Neural crest cell (in vitro differentiated cells): Measurements from ENCODE around the gene CPNE1. TPM values are rescaled to one million over a fixed set of nuclear protein-coding genes. Genes with fewer than 3 reads are reported as not detected.

Experiments
- DNase-seq: peaks from one replicate; pipeline ENCODE4 v3.0.0; 2021; ENCODE audit warnings: low read depth, mixed read lengths, low spot score
- H3K27ac Mint-ChIP-seq: one replicate; pipeline ENCODE4 v1.8.0; 2021; ENCODE audit warnings: mild to moderate bottlenecking, mixed read lengths; ENCODE audit not compliant: unreplicated experiment
- H3K27me3 Mint-ChIP-seq: 2 replicates; pipeline ENCODE4 v1.8.0; 2021; ENCODE audit warnings: low read depth, mild to moderate bottlenecking, mixed read lengths
- H3K36me3 Mint-ChIP-seq: 2 replicates; pipeline ENCODE4 v1.8.0; 2021; ENCODE audit warnings: low read depth, mild to moderate bottlenecking, mixed read lengths
- H3K4me1 Mint-ChIP-seq: 2 replicates; pipeline ENCODE4 v1.8.0; 2021; ENCODE audit warnings: mixed read lengths
- H3K4me3 Mint-ChIP-seq: one replicate; pipeline ENCODE4 v1.8.0; 2021; ENCODE audit warnings: mild to moderate bottlenecking, mixed read lengths
- H3K9me3 Mint-ChIP-seq: 2 replicates; pipeline ENCODE4 v1.8.0; 2021; ENCODE audit warnings: mixed read lengths
- CTCF ChIP-seq: fragments of 200-600 bp; sonication (generic); conservative IDR thresholded peaks from 2 replicates; pipeline ENCODE4 v1.5.0; 2021; ENCODE audit warnings: antibody characterized with exemption, mild to moderate bottlenecking
- total RNA-seq: library from RNA; stranded (reverse); gene quantifications from 2 replicates; pipeline ENCODE4 v1.2.1, GENCODE V29; 2021

The CPNE1 gene
- total RNA-seq, 1 donor from 2014 or later, result 236 TPM

- DNase-seq, result no peak
- H3K36me3 Mint-ChIP-seq, result no peaks in the 10 kb centered on the region
- H3K9me3 Mint-ChIP-seq, result no peaks in the 10 kb centered on the region
- H3K4me1 Mint-ChIP-seq, result no peaks in the 10 kb centered on the region
- no peak overlapping the region for H3K4me3 Mint-ChIP-seq
- no peak for TF ChIP-seq CTCF
- no peaks in the 10 kb centered on the region for H3K27me3 Mint-ChIP-seq
- no peak overlapping the region for H3K27ac Mint-ChIP-seq
These were observed 81.8 kb downstream of the CPNE1 start for GRCh38 chr20:35582741-35583404.

- no peak for TF ChIP-seq CTCF
- Mint-ChIP-seq H3K36me3 (no peaks in the 10 kb centered on the region), H3K9me3 (no peaks in the 10 kb centered on the region), H3K4me1 (no peaks in the 10 kb centered on the region), H3K27me3 (no peaks in the 10 kb centered on the region), H3K4me3 (no peak overlapping the region), H3K27ac (no peak overlapping the region)
- no peak for DNase-seq
These were observed 82.6 kb downstream of the CPNE1 start for GRCh38 chr20:35582131-35582530.

GRCh38 chr20:35579196-35579595, 85.5 kb downstream of the CPNE1 start:
- Mint-ChIP-seq H3K27me3 (no peaks in the 10 kb centered on the region), H3K27ac (no peak overlapping the region), H3K9me3 (no peaks in the 10 kb centered on the region), H3K4me3 (no peak overlapping the region), H3K4me1 (no peaks in the 10 kb centered on the region), H3K36me3 (no peaks in the 10 kb centered on the region)
- DNase-seq, result no peak
- TF ChIP-seq CTCF, result no peak

GRCh38 chr20:35578469-35578868, 86.2 kb downstream of the CPNE1 start:
- DNase-seq, result no peak
- H3K4me1 Mint-ChIP-seq, result no peaks in the 10 kb centered on the region
- no peaks in the 10 kb centered on the region for H3K9me3 Mint-ChIP-seq
- no peak overlapping the region for H3K27ac Mint-ChIP-seq
- no peaks in the 10 kb centered on the region for H3K36me3 Mint-ChIP-seq
- no peak overlapping the region for H3K4me3 Mint-ChIP-seq
- TF ChIP-seq CTCF, result no peak
- H3K27me3 Mint-ChIP-seq, result no peaks in the 10 kb centered on the region

GRCh38 chr20:35576816-35577215, 87.9 kb downstream of the CPNE1 start:
- H3K27ac Mint-ChIP-seq, result no peak overlapping the region
- DNase-seq, result no peak
- no peaks in the 10 kb centered on the region for H3K27me3 Mint-ChIP-seq
- no peak overlapping the region for H3K4me3 Mint-ChIP-seq
- no peak for TF ChIP-seq CTCF
- no peaks in the 10 kb centered on the region for H3K4me1 Mint-ChIP-seq
- H3K9me3 Mint-ChIP-seq, result no peaks in the 10 kb centered on the region
- no peaks in the 10 kb centered on the region for H3K36me3 Mint-ChIP-seq

Other genes with a start within 250 kb of the CPNE1 start
- gene GDF5, start 226.7 kb downstream of the CPNE1 start, total RNA-seq, result 0.14 TPM in 1 of 2 replicates, not detected in the other
- 64.5 and 67.7 TPM in 2 replicates for gene CEP250, start 209.3 kb downstream of the CPNE1 start, total RNA-seq
- not detected in 2 replicates for gene C20orf173, start 135.2 kb downstream of the CPNE1 start, total RNA-seq
- 250 and 267 TPM in 2 replicates for gene ERGIC3, start 122.8 kb downstream of the CPNE1 start, total RNA-seq
- gene SPAG4, start 49.1 kb downstream of the CPNE1 start, total RNA-seq, result 2.3 and 3.1 TPM in 2 replicates
- gene RBM12, start within 50 bp of the CPNE1 start, total RNA-seq, result 189 and 191 TPM in 2 replicates
- 19.4 and 21.3 TPM in 2 replicates for gene NFS1, start 34.5 kb upstream of the CPNE1 start, total RNA-seq
- 151 and 158 TPM in 2 replicates for gene ROMO1, start 34.5 kb upstream of the CPNE1 start, total RNA-seq
- gene RBM39, start 77.4 kb upstream of the CPNE1 start, total RNA-seq, result 333 and 357 TPM in 2 replicates
- 53.0 and 57.1 TPM in 2 replicates for gene PHF20, start 107.1 kb upstream of the CPNE1 start, total RNA-seq